Endothelial cell (in vitro differentiated cells): Measurements from ENCODE around the gene C16orf89. TPM values are rescaled to one million over a fixed set of nuclear protein-coding genes. Genes with fewer than 3 reads are reported as not detected.
A peak's percentile ranks its signal among the peaks of the same experiment; 100 is the strongest.

Source experiments
- DNase-seq: peaks from one replicate; pipeline ENCODE4 v3.0.0; 2021; ENCODE audit warnings: low spot score
- H3K27ac Mint-ChIP-seq: one replicate; pipeline ENCODE4 v1.8.0; 2021; ENCODE audit warnings: mixed read lengths, inconsistent platforms; ENCODE audit not compliant: unreplicated experiment
- H3K27me3 Mint-ChIP-seq: one replicate; pipeline ENCODE4 v1.8.0; 2021; ENCODE audit warnings: mild to moderate bottlenecking, moderate library complexity, mixed read lengths, inconsistent platforms; ENCODE audit not compliant: unreplicated experiment
- H3K36me3 Mint-ChIP-seq: one replicate; pipeline ENCODE4 v1.8.0; 2021; ENCODE audit warnings: mild to moderate bottlenecking, low read depth, mixed read lengths, inconsistent platforms; ENCODE audit not compliant: unreplicated experiment
- H3K4me1 Mint-ChIP-seq: one replicate; pipeline ENCODE4 v1.8.0; 2021; ENCODE audit warnings: mild to moderate bottlenecking, mixed read lengths, inconsistent platforms; ENCODE audit not compliant: unreplicated experiment
- H3K4me3 Mint-ChIP-seq: one replicate; pipeline ENCODE4 v1.8.0; 2021; ENCODE audit warnings: mild to moderate bottlenecking, mixed read lengths, inconsistent platforms; ENCODE audit not compliant: unreplicated experiment
- H3K9me3 Mint-ChIP-seq: one replicate; pipeline ENCODE4 v1.8.0; 2021; ENCODE audit warnings: mixed read lengths, inconsistent platforms; ENCODE audit not compliant: unreplicated experiment
- total RNA-seq: library from RNA; stranded (reverse); fragmentation: NEBNext Ultra II Directional; extraction: Animal tissue kit (Norgen Biotek cat#: 25700); gene quantifications from one replicate; pipeline ENCODE4 v1.2.1, GENCODE V29; 2021; ENCODE audit not compliant: unreplicated experiment
- TF ChIP-seq, protein P1 (sequence below): fragments of 200-600 bp; sonication (generic); IDR thresholded peaks from one replicate; pipeline ENCODE4 v1.5.0; 2021; ENCODE audit warnings: antibody characterized with exemption; ENCODE audit not compliant: unreplicated experiment

C16orf89 gene
- total RNA-seq, 1 donor from 2014 or later = not detected

DNA sequence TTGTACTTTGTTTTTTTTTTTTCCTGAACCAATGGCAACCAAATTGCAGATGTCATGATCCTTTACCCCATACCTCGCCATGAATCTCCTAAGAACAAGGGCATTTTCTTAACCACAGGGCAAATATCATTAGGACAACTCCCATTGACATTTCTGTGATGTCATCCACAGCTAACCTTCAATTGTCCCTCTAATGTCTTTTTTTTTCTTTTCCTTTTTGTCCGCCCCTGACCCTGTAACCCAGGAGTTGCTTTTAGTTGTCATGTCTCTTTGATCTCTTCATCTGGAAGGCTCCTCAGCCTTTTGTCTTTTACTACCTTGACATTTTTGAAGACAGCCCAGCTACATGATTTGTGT lies 31.6 kb downstream of the C16orf89 start:
- H3K27ac Mint-ChIP-seq = peak overlapping the region; percentile 49
- H3K9me3 Mint-ChIP-seq = no peaks in the 10 kb centered on the region
- H3K27me3 Mint-ChIP-seq = peaks cover 14% of the 10 kb centered on the region
- DNase-seq = no peak
- H3K4me3 Mint-ChIP-seq = peak overlapping the region; percentile 96
- peaks cover 9% of the 10 kb centered on the region for H3K4me1 Mint-ChIP-seq
- TF ChIP-seq, protein P1, sequence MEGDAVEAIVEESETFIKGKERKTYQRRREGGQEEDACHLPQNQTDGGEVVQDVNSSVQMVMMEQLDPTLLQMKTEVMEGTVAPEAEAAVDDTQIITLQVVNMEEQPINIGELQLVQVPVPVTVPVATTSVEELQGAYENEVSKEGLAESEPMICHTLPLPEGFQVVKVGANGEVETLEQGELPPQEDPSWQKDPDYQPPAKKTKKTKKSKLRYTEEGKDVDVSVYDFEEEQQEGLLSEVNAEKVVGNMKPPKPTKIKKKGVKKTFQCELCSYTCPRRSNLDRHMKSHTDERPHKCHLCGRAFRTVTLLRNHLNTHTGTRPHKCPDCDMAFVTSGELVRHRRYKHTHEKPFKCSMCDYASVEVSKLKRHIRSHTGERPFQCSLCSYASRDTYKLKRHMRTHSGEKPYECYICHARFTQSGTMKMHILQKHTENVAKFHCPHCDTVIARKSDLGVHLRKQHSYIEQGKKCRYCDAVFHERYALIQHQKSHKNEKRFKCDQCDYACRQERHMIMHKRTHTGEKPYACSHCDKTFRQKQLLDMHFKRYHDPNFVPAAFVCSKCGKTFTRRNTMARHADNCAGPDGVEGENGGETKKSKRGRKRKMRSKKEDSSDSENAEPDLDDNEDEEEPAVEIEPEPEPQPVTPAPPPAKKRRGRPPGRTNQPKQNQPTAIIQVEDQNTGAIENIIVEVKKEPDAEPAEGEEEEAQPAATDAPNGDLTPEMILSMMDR = no peak
- peaks cover 6% of the 10 kb centered on the region for H3K36me3 Mint-ChIP-seq

DNA sequence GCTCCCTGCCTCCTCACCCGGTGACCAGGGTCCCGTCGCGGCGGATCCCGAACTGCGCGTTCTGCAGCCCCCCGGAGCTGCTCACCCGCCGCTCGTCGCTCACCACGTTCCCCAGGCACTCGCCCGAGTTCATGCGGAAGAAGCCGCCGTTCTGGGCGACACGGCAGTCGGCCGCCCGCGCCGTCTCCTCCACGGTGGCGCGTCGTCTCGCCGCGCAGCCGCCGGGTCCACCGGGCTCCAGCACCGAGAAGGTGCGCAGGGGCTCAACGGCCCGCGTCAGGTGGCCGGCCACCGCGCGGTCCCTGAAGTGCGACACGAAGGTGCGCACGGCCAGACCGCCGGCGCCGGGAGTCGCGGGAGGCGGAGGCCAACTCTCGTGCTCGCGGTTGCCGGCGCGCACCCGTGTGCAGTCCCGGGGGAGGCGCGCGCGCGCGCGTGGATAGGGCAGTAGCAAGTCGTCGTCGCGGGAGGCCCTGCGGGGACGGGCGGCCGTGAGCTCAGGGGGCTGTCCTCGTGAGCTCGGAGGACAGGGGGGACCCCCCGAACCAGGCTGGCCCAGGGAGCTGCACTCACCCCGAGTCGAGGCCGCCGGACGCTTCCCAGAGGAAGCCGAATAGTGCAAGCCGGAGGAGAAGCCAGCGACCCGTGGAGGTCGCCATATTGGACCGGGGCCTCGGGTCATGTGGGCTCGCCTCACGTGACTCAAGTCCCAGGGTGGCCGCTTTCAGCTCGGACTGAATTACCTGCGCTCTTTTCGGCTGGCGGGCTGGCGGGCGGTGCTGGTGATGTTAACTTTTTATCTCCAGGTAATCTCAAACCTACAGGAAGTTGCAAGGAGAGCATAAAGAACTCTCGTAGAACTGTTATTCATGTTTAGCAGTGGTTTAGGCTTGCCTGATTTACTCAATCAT lies 32.2 kb downstream of the C16orf89 start, which contains the start of gene NAGPA:
TSS of gene NAGPA (minus strand) at position 680 of the 911 bp plus-strand sequence. CDS start at position 659, 21 bp downstream.
- TF ChIP-seq, protein P1 = no peak
- H3K4me3 Mint-ChIP-seq = peak within 1 kb of the TSS; percentile 96
- H3K27ac Mint-ChIP-seq = peak within 1 kb of the TSS; percentile 66
- H3K27me3 Mint-ChIP-seq = peaks cover 14% of the 10 kb centered on the region
- peaks cover 9% of the 10 kb centered on the region for H3K4me1 Mint-ChIP-seq
- no peaks in the 10 kb centered on the region for H3K9me3 Mint-ChIP-seq
- peaks cover 6% of the 10 kb centered on the region for H3K36me3 Mint-ChIP-seq
- peak; percentile 84 for DNase-seq

DNA sequence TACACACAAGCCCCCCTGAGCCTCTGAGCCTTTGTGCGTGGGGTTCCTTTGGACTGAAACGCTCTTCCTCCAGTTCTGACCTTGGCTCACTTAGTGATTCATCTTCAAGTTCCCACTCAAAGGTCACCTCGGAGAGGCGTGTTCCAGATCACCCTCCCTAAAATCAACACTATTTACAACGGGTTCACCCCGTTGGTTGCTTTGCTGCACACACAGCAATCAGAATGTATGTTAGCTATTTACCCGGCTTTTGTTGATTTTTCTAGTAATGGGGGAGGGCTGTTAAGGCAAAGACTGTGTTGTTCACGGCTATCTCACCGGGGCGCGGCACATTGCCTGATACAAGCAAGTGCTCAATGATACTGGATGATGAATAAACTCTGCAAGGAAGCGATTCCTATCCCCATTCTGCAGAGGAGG lies 33.0 kb downstream of the C16orf89 start:
- peaks cover 14% of the 10 kb centered on the region for H3K27me3 Mint-ChIP-seq
- no peak for DNase-seq
- H3K4me3 Mint-ChIP-seq = peak overlapping the region; percentile 83
- TF ChIP-seq, protein P1 = no peak
- peaks cover 6% of the 10 kb centered on the region for H3K36me3 Mint-ChIP-seq
- no peaks in the 10 kb centered on the region for H3K9me3 Mint-ChIP-seq
- H3K27ac Mint-ChIP-seq = no peak overlapping the region
- H3K4me1 Mint-ChIP-seq = peaks cover 9% of the 10 kb centered on the region

DNA sequence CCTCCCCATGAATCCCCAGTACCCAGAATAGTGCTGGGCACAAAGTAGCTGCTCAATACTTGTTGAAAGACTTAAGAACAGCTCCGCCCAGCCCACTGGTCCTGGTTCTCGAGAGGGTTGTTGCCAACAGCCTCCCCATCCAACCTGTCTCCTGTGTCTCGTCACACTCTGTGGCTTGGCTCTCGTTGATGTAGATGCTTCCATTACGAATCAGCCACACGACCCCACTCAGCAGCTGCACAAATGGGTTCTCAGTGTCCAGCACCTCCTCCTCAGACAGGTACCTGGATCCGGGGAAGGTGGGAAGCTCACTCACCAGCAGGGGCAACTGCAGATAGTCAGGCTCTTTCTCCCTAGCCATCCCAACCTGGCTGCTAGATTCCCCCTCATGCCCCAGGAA lies 34.2 kb downstream of the C16orf89 start:
- H3K27ac Mint-ChIP-seq = no peak overlapping the region
- DNase-seq = no peak

More for the DNA sequence above, 34.2 kb downstream of the C16orf89 start:
- Mint-ChIP-seq H3K4me3 (no peak overlapping the region), H3K27me3 (peaks cover 18% of the 10 kb centered on the region), H3K4me1 (peaks cover 9% of the 10 kb centered on the region), H3K9me3 (no peaks in the 10 kb centered on the region), H3K36me3 (peaks cover 9% of the 10 kb centered on the region)
- TF ChIP-seq, protein P1 = no peak
